AG09319 (cell line): ENCODE data around the gene POLR2F.

Source experiments
- DNase-seq: peaks from one replicate; pipeline ENCODE4 v3.0.0-alpha.2; 2010; ENCODE audit warnings: low read depth; ENCODE audit errors: extremely low read depth
- CTCF ChIP-seq: IDR thresholded peaks from 2 replicates; pipeline ENCODE4 v1.5.1; 2011; ENCODE audit warnings: low read depth, mild to moderate bottlenecking, inconsistent platforms, low read length, moderate library complexity

The POLR2F gene

DNA sequence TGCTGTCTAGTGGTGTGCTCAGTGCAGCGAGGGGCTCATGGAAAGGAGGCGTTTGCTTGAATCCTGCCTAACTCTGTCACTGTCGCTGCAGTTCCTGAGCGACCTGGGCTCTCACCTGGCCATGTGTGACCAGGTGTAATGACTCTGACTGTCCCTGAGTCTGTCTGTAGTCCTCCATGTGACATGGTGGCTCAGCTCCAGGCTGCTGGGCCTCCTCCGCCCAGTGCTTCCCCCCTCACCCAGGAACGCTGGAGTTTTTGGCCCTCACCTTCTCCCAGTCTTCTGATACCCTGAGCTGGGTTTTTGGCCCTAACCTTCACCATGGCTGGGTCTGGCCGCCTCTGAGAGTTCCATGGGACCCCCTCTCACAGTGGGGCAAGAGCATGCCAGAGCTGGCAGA is 27.1 kb upstream of the POLR2F start:
- no peak for DNase-seq
- no peak for TF ChIP-seq CTCF

DNA sequence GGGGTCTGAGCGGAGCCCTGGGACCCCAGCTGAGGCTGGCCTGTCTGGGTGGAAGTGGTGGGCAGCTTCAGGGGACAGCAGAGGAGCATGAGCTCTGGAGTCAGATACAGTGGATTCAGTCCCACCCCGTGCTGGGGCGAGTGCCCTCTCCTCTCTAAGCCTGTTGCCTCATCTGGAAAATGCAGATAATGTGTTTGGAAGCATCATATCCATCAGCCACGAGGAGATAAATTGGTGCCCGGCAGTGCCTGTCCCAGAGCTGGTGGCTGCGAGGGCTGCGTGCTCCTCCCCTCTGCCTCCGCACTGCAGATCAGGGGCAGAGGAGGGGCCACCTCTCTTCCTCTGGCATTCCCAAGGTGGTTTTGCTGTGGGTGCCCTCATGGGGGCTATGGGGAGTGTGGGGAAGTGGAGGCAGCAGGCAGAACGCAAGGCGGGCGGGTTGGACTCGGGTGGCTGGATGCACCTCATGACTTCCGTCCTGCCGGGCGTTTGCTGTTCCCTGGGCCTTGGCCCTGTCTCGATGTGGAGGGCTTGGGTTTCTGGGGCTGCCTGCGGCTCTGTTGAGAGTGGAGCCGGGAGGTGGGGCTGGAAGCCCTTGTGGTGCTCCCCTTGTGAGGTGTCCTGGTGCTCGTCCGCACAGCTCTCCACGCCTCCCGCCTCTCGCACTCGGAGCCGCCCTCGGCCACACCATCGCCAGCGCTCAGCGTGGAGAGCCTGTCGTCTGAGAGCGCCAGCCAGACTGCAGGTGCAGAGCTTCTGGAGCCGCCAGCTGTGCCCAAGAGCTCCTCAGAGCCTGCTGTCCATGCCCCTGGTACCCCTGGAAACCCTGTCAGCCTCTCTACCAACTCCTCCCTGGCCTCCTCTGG is 26.5 kb upstream of the POLR2F start:
- no peak for DNase-seq
- no peak for TF ChIP-seq CTCF

GRCh38 chr22:37927637-37927936 is 25.9 kb upstream of the POLR2F start:
- TF ChIP-seq CTCF, result no peak
- no peak for DNase-seq

GRCh38 chr22:37929390-37929789 is 24.1 kb upstream of the POLR2F start:
- DNase-seq, result no peak
- TF ChIP-seq CTCF, result no peak

- peak; percentile 55 for TF ChIP-seq CTCF
- no peak for DNase-seq
Observed at GRCh38 chr22:37930270-37930951, 23.1 kb upstream of the POLR2F start.

- TF ChIP-seq CTCF, result no peak
- DNase-seq, result no peak
Observed at GRCh38 chr22:37930952-37931440, 22.5 kb upstream of the POLR2F start.

- DNase-seq, result no peak
- no peak for TF ChIP-seq CTCF
Observed at GRCh38 chr22:37931893-37932389, 21.6 kb upstream of the POLR2F start.
